Natural killer cell (primary cell): Measurements from ENCODE around the gene NDUFB6. TPM values are rescaled to one million over a fixed set of nuclear protein-coding genes. Genes with fewer than 3 reads are reported as not detected.
"Not testable (repeated sequence)": the region's sequence is repeated elsewhere in the genome, so short reads cannot be mapped to it uniquely, and the experiment has no call there.

ENCODE experiments used
- ATAC-seq, 3 donors: fragments of 150-1000 bp in 2 of 3; fragments of 200-7000 bp in 1 of 3; cut with Tn5 transposase; 1 replicate in 1 of 3; 2 replicates in 2 of 3; pipeline ENCODE4 v1.10.0; 2021; ENCODE audit warnings: mild to moderate bottlenecking in 2 of 3, moderate library complexity in 2 of 3
- DNase-seq, 2 donors: peaks; one replicate each; pipeline versions ENCODE4 v3.0.0 to v3.0.0-alpha.2; 2013 to 2021; ENCODE audit warnings: mixed read lengths in 1 of 2
- H3K27ac ChIP-seq: one replicate; pipeline ENCODE4 v1.5.1; 2013; ENCODE audit warnings: mild to moderate bottlenecking, low read length
- H3K27me3 ChIP-seq: one replicate; pipeline ENCODE4 v1.6.1; 2013; ENCODE audit warnings: low read length; ENCODE audit not compliant: control insufficient read depth, insufficient read depth
- H3K36me3 ChIP-seq: one replicate; pipeline ENCODE4 v1.6.1; 2013; ENCODE audit warnings: low read length; ENCODE audit not compliant: control insufficient read depth, insufficient read depth
- H3K4me1 ChIP-seq: one replicate; pipeline ENCODE4 v1.6.1; 2013; ENCODE audit warnings: low read length; ENCODE audit not compliant: control insufficient read depth, insufficient read depth
- H3K4me3 ChIP-seq: one replicate; pipeline ENCODE4 v1.5.1; 2013; ENCODE audit warnings: low read length
- H3K9me3 ChIP-seq: one replicate; pipeline ENCODE4 v1.6.1; 2013; ENCODE audit warnings: low read length; ENCODE audit not compliant: control insufficient read depth, insufficient read depth
- H3K27ac Mint-ChIP-seq, 2 donors: one replicate each; pipeline ENCODE4 v1.8.0; 2022; ENCODE audit warnings: mild to moderate bottlenecking in 2 of 2, mixed read lengths in 2 of 2, moderate library complexity in 1 of 2
- H3K27me3 Mint-ChIP-seq, 2 donors: one replicate each; pipeline ENCODE4 v1.8.0; 2022; ENCODE audit warnings: low read depth in 2 of 2, mixed read lengths in 2 of 2
- H3K36me3 Mint-ChIP-seq: one replicate; pipeline ENCODE4 v1.8.0; 2022; ENCODE audit warnings: mixed read lengths
- H3K4me1 Mint-ChIP-seq, 2 donors: one replicate each; pipeline ENCODE4 v1.8.0; 2022; ENCODE audit warnings: mixed read lengths in 2 of 2
- H3K4me3 Mint-ChIP-seq: one replicate; pipeline ENCODE4 v1.8.0; 2022; ENCODE audit warnings: mild to moderate bottlenecking, moderate library complexity, mixed read lengths
- H3K9me3 Mint-ChIP-seq, 2 donors: one replicate each; pipeline ENCODE4 v1.8.0; 2022; ENCODE audit warnings: mixed read lengths in 2 of 2
- WGBS: methylation state at CpG from one replicate; pipeline ENCODE4 v1.1.7; 2013; ENCODE audit warnings: missing lambda C conversion rate; ENCODE audit not compliant: insufficient coverage; 5-methylcytosine and 5-hydroxymethylcytosine counted together
- intact Hi-C: fragments of 100-400 bp; cut with micrococcal nuclease; formaldehyde crosslinking; loops from one replicate; pipeline ENCODE4 v1.14.2; 2022
- total RNA-seq, 4 donors: library from RNA; stranded (reverse); fragments of 120-200 nt in 1 of 4; gene quantifications; one replicate each; pipeline versions ENCODE4 v1.2.3 to v1.2.4, GENCODE V29; 2013 to 2022
- TF ChIP-seq, protein P1 (sequence below): fragments of 200-600 bp; IDR thresholded peaks from one replicate; pipeline ENCODE4 v1.8.0; 2022; ENCODE audit warnings: antibody characterized with exemption

NDUFB6 gene
- total RNA-seq, 3 donors from 2014 or later (not counting 1 experiment from before 2014, with no cell fraction given), result 12.6 to 14.6 (median 13.3) TPM

DNA sequence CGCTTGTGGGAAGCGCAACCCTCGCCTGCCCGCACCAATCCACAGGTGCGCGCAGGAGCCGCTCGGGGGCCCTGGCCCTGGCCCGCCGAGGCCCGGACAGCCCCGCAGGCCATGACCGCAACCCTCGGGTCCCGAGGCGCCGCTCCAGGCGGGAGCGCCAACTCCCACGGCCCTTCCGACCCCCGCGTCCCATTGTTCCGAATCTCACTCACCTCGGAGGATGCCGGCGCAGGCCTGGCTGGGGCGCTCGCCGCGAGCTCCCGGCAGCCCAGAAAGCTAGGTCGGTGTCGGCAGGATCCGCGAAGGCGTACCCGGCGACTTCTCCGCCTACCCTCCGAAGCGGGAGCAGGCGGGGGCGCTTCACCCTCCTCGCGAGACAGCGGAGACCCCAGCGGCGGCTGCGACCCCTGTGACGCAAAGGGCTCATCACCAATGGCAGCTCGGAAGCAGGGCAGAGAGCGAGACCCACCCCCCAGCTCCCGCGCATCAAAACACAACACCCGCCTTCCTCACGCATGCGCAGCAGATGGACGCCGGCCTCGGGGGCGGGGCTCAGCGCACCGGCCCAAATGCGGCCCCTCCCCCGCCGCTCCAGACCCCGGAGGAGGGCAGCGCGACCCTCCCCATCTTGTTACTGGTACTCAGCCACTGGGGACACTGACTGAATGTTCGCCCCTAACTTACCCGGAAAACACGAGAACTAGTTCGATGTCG lies 22.2 kb downstream of the NDUFB6 start:
- Histone ChIP-seq H3K36me3 (no peaks in the 10 kb centered on the region), H3K9me3 (no peaks in the 10 kb centered on the region), H3K27me3 (no peaks in the 10 kb centered on the region), H3K4me3 (peak overlapping the region; percentile 92), H3K4me1 (peaks cover 24% of the 10 kb centered on the region), H3K27ac (peak overlapping the region; percentile 95)
- Mint-ChIP-seq H3K4me1 (peaks cover 44 to 53% of the 10 kb centered on the region in 2 donors), H3K27me3 (no peaks in the 10 kb centered on the region), H3K4me3 (peak overlapping the region; percentile 98), H3K36me3 (no peaks in the 10 kb centered on the region), H3K27ac (peak overlapping the region; percentile 97 to 99), H3K9me3 (no peaks in the 10 kb centered on the region)
- DNase-seq (peak; percentile 92 to 97), ATAC-seq (peak; percentile 81 to 93 (median 88))
- TF ChIP-seq, protein P1, sequence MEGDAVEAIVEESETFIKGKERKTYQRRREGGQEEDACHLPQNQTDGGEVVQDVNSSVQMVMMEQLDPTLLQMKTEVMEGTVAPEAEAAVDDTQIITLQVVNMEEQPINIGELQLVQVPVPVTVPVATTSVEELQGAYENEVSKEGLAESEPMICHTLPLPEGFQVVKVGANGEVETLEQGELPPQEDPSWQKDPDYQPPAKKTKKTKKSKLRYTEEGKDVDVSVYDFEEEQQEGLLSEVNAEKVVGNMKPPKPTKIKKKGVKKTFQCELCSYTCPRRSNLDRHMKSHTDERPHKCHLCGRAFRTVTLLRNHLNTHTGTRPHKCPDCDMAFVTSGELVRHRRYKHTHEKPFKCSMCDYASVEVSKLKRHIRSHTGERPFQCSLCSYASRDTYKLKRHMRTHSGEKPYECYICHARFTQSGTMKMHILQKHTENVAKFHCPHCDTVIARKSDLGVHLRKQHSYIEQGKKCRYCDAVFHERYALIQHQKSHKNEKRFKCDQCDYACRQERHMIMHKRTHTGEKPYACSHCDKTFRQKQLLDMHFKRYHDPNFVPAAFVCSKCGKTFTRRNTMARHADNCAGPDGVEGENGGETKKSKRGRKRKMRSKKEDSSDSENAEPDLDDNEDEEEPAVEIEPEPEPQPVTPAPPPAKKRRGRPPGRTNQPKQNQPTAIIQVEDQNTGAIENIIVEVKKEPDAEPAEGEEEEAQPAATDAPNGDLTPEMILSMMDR, result no peak
- intact Hi-C loops, result loop anchor here (1.0 to 10.0 kb wide), 2 partner anchors 24 to 744 kb away; partner anchors contain the start of genes NFX1 and RIGI
- WGBS, result under 1% methylated on average over 75 of the region's 75 CpGs

DNA sequence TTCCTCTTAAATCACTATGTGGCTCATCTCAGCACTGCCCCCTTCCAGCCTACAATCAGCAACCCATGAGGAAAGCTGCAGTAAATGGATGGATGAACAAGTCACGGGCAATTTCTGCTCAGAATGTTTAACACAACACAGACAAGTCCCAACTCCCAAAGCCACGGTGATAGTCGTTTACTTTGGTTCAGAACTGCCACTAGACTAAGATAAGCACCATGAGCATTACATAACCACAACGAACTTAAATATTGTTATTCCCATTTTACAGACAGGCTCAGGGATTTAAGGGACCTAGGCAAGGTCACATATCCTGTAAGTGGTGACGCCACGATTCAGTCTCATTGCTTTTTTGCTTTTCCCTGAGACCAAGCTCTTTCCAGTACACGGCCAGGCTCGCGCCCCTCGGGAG lies 22.8 kb downstream of the NDUFB6 start:
- Histone ChIP-seq H3K9me3 (no peaks in the 10 kb centered on the region), H3K4me3 (peak overlapping the region; percentile 92), H3K27ac (peak overlapping the region; percentile 95), H3K27me3 (no peaks in the 10 kb centered on the region), H3K36me3 (no peaks in the 10 kb centered on the region), H3K4me1 (peaks cover 24% of the 10 kb centered on the region)
- Mint-ChIP-seq H3K36me3 (no peaks in the 10 kb centered on the region), H3K27me3 (no peaks in the 10 kb centered on the region), H3K4me1 (peaks cover 45 to 54% of the 10 kb centered on the region in 2 donors), H3K4me3 (peak overlapping the region; percentile 98), H3K9me3 (no peaks in the 10 kb centered on the region), H3K27ac (peak overlapping the region; percentile 97 to 99)
- TF ChIP-seq, protein P1, result no peak
- 3% methylated on average over 10 of the region's 10 CpGs for WGBS
- intact Hi-C loops, result loop anchor here (1.0 to 10.0 kb wide), 2 partner anchors 24 to 745 kb away; partner anchors contain the start of genes NFX1 and RIGI
- peak in 1 of 2 donors; percentile 48 for DNase-seq
- ATAC-seq, result no peak

DNA sequence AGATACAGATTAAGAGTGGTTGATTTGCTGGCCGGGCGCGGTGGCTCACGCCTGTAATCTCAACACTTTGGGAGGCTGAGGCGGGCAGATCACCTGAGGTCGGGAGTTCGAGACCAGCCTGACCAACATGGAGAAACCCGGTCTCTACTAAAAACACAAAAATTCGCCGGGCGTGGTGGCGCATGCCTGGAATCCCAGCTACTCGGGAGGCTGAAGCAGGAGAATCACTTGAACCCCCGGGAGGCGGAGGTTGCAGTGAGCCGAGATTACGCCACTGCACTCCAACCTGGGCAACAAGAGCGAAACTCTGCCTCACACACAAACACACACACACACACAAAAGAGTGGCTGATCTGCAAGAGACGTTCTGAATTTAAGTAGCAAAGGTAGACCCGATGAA lies 24.7 kb downstream of the NDUFB6 start:
- DNase-seq, H3K36me3 Mint-ChIP-seq, ATAC-seq, H3K4me3 ChIP-seq, H3K9me3 Mint-ChIP-seq, H3K9me3 ChIP-seq, H3K27ac Mint-ChIP-seq, H3K27me3 Mint-ChIP-seq, intact Hi-C loops, H3K27me3 ChIP-seq, H3K36me3 ChIP-seq, H3K27ac ChIP-seq: not testable (repeated sequence)
- 95% methylated on average over 20 of the region's 20 CpGs for WGBS
- peak overlapping the region; percentile 18 for H3K4me3 Mint-ChIP-seq
- H3K4me1 ChIP-seq, result peaks cover 23% of the 10 kb centered on the region
- peaks cover 47 to 50% of the 10 kb centered on the region in 2 donors for H3K4me1 Mint-ChIP-seq

DNA sequence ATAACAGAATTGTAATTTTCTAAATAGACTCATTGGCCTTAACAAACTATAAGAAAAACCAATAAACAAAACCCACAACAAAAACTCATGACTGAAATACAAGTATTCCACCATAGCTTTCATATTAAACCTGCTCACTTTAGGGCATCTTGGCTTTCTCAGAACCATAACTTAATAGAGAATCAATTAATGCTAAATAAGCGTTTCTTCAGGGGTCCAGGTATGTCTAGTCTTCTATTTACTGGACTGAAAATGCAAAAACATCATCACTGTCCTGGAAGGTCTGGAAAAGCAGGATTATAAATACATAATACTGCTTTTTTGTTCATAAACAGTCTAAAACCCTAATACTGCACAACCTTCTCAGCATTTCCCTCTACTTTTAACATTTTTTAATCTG lies 27.1 kb downstream of the NDUFB6 start:
- Histone ChIP-seq H3K4me1 (peaks cover 7% of the 10 kb centered on the region), H3K27me3 (no peaks in the 10 kb centered on the region), H3K4me3 (no peak overlapping the region), H3K27ac (no peak overlapping the region), H3K36me3 (peaks cover 18% of the 10 kb centered on the region), H3K9me3 (no peaks in the 10 kb centered on the region)
- H3K36me3 Mint-ChIP-seq, result peaks cover 14% of the 10 kb centered on the region
- DNase-seq (no peak), ATAC-seq (no peak)
- TF ChIP-seq, protein P1, result no peak
- no peak overlapping the region for H3K4me3 Mint-ChIP-seq
- no peaks in the 10 kb centered on the region for H3K9me3 Mint-ChIP-seq
- intact Hi-C loops, result no loop called here
- peaks cover 28 to 31% of the 10 kb centered on the region in 2 donors for H3K4me1 Mint-ChIP-seq
- H3K27ac Mint-ChIP-seq, result no peak overlapping the region
- no peaks in the 10 kb centered on the region for H3K27me3 Mint-ChIP-seq
- WGBS, result 100% methylated on average over 1 of the region's 1 CpG
